ENCODE results near the gene STX4.

The STX4 gene

DNA sequence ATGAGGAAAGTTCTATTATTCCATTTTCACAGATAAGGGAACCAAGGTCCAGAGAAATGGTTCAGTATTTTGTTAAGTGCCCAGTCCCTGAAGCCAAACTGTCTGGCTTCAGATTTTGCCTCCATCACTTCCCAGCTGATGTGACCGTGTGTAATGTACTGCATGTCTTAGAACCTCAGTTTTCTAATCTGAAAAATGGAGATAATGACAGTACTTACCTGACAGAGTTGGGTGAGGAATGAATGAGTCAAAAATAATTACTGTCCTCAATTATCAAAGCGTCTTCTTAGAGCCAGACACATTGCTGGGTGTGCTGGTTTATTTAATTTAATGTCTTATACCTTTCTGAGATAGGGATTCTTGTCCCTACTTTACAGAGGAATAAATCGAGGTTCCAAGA lies 34.0 kb downstream of the STX4 start:
- no peak for DNase-seq (ENCODE audit: low spot score)

DNA sequence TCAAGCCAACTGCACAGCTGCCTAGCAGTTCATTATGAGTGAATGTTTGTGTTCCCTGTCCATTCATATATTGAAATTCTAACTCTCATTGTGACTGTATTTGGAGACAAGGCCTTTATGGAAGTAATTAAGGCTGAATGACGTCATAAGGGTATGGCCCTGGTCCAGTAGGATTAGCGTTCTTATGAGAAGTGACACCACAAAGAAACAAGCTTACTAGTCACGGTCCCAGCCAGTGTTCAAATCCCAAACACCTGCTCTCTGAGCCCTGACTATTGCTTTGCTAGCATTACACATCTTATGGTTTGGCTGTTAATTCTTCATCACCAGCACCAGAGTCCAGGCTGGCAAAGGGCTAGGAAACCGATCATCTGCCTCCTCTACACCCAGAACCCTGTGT lies 38.5 kb downstream of the STX4 start:
- DNase-seq (ENCODE audit: low spot score): no peak

DNA sequence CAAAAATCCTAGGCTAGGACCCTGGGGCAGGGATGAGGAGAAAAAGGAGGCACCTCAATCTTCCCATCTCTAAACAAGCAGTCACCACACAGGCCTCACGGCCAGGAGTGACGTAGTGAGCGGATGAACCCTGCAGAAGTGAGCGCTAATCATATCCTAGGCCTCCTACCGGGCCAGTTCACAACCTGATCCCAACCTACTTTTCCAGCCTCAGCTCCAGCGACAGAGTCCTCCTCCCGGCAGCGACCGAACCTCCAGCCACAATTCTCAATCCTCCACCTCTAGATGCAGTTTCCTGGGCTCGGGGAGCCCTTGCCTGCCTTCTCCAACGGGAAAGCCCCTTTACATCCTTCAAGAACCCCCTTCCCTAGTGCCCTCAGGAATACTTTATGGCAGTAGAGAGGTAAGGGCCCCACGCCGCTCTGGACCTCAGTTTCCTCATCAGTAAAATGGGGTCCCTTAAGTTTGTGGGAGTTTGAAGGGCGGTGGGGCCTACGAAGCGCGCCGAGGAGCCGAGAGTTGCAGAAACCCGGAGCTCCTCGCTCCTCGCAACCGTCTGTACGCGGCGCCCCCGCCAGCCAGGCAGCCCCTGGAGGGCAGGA lies 39.3 kb downstream of the STX4 start:
- no peak for DNase-seq (ENCODE audit: low spot score)

DNA sequence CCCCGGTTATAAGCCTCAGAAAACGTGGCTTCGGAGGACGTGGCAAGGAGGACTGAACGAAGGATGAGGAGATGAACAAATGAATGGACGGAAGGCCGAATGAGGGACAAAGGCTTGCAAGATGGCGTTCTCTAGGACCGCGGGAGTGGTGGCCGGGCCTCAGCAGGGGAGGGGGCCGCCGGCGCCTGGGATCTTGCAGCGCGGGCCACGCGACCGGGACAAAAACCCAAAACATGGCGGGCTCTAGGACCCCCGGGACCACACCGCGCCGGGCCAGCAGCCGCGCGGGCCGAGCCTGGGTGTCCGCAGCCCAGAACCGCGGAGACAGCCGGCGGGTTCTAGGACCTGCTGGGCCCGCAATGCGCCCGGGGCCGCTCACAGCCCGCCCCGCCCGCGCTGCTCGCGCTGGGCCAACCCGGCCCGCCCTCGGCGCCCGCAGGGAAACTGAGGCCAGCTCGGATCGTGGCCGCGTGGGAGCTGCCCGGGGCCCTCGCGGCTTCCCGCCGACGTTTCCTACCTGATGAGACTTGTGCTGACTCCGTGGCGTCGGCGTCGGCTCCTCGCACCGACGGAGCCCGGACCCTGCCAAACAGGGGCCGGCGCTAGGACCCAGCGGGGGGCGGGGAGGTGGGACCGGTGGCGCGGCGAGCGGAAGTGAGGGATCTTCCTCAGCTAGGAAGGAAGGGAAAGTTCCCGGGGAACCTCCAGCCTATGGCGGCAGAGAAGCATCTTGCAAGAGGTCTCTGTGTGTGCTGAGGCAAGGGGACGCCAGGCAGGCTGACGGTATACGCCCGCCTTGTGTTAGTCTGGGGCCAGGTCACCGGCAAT lies 40.0 kb downstream of the STX4 start:
- DNase-seq (ENCODE audit: low spot score): peak; percentile 96

DNA sequence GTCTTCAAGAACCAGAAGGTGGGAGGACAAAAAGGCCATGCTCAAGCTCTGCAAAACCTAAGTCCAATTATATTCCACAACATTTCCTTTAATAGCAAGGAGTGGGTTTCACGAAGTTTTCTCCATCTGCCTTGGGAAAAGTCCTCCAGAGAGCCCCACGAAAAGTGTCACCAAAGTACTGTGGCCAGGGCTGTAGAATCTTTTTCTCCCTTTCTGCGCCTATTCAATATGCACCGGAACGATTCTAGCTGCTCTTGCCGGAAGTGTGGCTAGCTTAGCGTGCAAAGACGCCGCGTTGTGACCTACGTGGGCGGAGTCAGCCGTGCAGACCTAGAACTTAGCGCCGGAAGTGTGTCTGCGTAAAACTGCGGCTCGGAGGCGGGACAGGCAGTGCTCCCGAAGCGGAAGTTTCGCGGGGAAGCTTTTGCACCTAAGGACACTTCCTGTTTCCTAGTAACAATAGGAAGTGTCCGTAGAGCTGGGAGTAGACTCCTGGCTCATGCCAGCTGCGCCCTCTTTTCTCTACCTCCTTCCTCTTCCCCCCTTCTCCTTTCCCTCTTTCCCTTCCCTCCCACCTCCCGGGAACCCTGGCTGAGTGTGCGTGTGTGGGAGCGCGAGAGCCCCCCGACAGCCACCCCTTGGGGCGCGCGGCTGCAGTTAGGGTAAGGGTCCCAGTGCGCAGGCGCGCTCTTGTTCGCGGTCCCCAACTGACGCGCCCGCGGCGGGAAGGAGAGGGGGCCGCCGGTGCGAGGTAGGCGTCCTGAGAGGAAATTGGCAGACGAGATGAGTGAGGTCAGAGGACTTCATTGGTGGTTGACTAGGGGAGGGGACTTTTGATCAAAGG lies 40.8 kb downstream of the STX4 start, which contains the start of the genes ZNF646 and ZNF668:
Gene ZNF646, plus strand, starts transcription at position 453 of the 844 bp plus-strand sequence. CDS start 1,903 bp downstream, outside the sequence.
Gene ZNF668, minus strand, starts transcription at position 271 of the 844 bp plus-strand sequence. CDS start 9,781 bp downstream, outside the sequence.
- peak; percentile 97 for DNase-seq (ENCODE audit: low spot score)

DNA sequence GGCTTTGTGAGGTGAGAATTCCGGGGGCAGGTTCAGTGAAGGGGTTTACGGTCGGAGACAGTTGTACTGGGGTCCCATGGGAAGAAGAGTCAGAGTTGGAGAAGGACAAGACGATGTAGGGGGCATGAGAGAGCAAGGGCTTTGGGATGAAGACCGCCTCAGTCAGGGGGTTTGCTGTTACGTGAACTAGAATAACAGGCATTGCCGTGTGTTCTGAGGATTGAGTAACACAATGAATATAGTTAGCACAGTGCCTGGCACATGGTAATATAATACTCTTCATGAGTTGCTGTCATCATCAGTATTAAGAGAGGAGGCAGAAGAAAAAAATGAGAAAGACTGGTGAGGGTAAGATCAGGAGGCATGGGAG lies 41.4 kb downstream of the STX4 start:
- DNase-seq (ENCODE audit: low spot score): no peak

- DNase-seq (ENCODE audit: low spot score): no peak
Measured at GRCh38 chr16:31076319-31076718, 43.0 kb downstream of the STX4 start.

GRCh38 chr16:31077024-31077423 lies 43.7 kb downstream of the STX4 start:
- DNase-seq (ENCODE audit: low spot score): no peak

DNA sequence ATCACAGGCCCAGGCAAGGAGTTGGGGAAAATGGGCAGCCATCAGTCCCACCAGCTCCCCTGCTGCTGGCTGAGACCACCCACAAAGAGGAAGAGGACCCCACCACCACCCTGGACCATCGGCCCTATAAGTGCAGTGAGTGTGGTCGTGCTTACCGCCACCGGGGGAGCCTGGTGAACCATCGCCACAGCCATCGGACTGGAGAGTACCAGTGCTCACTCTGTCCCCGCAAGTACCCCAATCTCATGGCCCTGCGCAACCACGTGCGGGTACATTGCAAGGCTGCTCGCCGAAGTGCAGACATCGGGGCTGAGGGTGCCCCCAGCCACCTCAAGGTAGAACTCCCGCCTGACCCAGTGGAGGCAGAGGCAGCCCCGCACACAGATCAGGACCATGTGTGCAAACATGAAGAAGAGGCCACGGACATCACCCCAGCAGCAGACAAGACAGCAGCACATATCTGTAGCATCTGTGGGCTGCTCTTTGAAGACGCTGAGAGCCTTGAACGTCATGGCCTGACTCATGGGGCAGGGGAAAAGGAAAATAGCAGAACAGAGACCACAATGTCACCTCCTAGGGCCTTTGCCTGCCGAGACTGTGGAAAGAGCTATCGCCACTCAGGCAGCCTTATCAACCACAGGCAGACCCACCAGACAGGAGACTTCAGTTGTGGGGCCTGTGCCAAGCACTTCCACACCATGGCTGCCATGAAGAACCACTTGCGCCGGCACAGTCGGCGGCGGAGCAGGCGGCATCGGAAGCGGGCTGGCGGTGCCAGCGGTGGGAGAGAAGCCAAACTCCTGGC lies 44.4 kb downstream of the STX4 start:
- DNase-seq (ENCODE audit: low spot score): no peak

DNA sequence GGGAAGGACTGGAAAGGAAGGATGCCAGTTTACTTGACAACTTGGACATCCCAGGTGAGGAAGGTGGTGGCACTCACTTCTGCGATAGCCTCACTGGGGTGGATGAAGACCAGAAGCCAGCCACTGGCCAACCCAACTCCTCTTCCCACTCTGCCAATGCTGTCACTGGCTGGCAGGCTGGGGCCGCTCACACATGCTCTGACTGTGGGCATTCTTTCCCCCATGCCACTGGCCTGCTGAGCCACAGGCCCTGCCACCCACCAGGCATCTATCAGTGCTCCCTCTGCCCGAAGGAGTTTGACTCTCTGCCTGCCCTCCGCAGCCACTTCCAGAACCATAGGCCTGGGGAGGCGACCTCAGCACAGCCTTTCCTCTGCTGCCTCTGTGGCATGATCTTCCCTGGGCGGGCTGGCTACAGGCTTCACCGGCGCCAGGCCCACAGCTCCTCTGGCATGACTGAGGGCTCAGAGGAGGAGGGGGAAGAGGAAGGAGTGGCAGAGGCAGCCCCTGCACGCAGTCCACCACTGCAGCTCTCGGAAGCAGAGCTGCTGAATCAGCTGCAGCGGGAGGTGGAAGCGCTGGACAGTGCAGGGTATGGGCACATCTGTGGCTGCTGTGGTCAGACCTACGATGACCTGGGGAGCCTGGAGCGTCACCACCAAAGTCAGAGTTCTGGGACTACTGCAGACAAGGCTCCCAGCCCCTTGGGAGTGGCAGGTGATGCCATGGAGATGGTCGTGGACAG lies 45.4 kb downstream of the STX4 start:
- DNase-seq (ENCODE audit: low spot score): peak; percentile 62

- no peak for DNase-seq (ENCODE audit: low spot score)
Measured at GRCh38 chr16:31079342-31079944, 46.1 kb downstream of the STX4 start.

- DNase-seq (ENCODE audit: low spot score): peak; percentile 61
Measured at GRCh38 chr16:31080035-31080629, 46.8 kb downstream of the STX4 start.

GRCh38 chr16:31080756-31081419 lies 47.5 kb downstream of the STX4 start:
- DNase-seq (ENCODE audit: low spot score): no peak

DNA sequence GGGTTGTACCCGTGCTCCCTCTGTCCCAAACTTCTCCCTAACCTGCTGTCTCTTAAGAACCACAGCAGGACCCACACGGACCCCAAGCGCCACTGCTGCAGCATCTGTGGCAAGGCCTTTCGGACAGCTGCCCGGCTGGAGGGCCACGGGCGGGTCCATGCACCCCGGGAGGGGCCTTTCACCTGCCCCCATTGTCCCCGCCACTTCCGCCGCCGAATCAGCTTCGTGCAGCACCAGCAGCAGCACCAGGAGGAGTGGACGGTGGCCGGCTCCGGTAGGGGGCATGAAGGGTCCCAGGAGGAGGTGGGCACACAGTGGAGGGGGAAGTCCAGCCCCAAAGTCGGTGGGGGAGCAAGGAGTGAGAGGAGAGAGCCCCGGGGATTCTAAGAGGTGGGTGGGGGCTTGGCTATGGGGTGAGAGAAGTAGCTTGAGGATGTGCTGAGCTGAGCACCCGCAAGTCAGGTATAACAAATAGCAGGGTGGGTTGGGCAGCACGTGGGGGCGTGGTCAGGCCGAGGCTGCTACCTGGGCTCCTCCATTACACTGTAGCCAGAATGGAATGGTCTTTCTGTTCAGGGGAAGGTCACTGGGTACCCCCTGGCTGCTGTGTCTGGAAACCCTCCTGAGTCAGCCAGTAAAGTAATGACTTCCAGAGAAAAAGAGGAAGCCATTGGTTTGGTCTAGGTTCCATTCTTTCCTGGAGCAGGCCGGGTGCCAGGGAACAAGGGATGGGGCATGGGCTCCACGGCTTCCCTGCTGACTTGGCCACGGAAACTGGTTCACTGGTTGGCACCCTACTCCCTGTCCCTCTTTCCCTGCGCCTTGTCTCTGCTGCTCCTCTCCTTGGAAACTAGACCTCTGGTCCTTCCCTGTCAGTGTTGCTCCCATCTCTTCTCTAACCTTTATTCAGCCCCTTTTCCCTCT lies 48.3 kb downstream of the STX4 start:
- DNase-seq (ENCODE audit: low spot score): no peak

GRCh38 chr16:31082368-31083045 lies 49.1 kb downstream of the STX4 start:
- no peak for DNase-seq (ENCODE audit: low spot score)

DNA sequence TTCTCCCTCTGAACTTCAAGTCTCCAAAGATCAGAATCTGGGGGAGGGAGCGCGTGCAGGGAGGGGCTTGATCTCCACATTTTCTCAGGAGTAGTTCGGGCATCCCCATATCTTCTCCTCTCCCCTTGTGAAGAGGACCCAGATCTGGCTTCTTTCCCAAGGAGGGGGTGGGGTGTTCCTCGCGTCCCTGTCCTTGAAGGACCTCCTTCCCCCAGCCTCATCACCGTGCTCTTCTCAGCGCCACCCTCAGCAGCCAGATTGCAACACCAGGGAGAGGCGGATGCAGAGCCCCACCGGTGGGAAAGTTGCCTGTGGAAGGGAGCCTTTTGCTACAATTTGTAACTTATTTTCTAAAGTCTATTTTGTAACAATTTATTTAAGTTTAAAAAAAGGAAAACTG lies 49.7 kb downstream of the STX4 start:
- DNase-seq (ENCODE audit: low spot score): no peak

DNA sequence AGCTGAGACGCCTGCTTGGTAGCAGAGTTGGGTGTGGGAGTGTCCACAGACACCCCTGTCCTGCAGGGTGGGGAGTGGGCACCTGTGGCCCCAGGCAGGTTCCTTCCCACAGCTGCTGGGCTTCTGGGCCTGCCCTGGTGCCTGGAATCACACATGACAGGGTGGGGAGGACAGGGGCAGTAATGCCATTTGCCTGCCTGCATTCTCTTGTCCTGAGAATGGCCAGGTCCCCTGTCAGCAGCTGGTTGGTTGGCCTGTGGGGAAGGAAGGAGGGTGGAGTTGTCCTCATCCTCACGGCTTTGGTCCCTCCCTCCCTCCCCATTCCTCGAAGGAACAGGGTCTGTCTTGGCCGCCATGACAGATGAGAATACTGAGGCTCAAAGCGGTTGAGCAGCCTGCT lies 50.2 kb downstream of the STX4 start:
- DNase-seq (ENCODE audit: low spot score): no peak

DNA sequence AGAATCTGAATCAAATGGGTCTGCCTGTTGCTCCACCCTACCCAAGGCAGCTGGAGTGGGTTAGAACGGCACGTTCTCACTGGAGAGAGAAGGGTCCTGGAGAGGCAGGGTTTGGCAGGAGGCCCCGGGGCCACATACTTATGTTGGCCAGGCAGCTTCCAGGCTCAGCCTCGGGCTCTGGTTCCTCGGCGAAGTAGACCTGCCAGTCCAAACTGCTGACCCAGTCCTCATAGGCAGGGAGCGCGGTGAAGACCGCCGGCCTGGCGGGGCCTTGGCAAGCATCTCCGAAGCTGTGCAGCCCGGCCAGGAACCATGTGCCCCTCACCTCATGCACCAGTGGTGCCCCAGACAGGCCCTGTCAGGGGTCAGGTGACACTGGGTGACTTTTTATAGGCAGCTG lies 50.6 kb downstream of the STX4 start:
- no peak for DNase-seq (ENCODE audit: low spot score)

All from left forelimb (tissue), 1 donor.